ENCODE results near the gene MGAT2. TPM values are rescaled to one million over a fixed set of nuclear protein-coding genes. Genes with fewer than 3 reads are reported as not detected.
"Not testable (repeated sequence)": the region's sequence is repeated elsewhere in the genome, so short reads cannot be mapped to it uniquely, and the experiment has no call there.

Gene MGAT2
- total RNA-seq, 1 donor from 2014 or later = 46.6 TPM

DNA sequence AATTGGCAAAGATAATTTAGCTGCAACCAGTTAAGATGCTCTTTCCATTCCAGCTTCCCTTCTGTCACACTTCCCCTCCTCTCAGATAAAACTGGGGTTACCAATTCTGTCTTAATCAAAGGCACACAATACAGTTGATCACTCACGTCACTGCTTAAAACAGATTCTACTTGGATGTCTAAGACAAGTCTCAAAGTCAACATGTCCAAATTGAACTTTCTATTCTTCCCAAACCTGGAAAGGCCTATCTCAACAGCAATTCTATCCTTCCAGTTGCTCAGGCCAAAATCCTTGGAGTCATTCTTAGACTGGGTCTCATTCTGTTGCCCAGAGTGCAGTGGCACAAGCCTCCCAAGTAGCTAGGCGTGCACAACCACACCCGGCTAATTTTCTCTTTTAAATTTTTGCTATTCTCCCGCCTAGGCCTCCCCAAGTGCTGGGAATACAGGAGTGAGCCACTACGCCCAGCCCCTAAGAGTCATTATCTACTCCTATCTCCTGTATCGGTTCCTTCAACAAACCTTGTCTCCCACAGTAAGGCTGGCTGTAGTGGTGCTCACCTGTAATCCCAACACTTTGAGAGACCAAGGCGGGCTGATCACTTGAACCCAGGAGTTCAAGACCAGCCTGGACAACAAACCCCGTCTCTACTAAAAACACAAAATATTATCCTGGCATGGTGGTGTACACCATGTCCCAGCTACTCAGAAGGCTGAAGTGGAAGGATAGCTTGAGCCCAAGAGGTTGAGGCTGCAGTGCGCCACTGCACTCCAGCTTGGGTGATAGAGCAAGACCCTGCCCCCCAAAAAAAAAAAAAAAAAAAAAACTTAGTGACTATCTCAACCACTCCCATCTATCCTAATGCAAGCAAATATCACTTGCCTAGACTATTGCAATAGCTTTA lies 39.1 kb upstream of the MGAT2 start:
- TF ChIP-seq, protein P1, sequence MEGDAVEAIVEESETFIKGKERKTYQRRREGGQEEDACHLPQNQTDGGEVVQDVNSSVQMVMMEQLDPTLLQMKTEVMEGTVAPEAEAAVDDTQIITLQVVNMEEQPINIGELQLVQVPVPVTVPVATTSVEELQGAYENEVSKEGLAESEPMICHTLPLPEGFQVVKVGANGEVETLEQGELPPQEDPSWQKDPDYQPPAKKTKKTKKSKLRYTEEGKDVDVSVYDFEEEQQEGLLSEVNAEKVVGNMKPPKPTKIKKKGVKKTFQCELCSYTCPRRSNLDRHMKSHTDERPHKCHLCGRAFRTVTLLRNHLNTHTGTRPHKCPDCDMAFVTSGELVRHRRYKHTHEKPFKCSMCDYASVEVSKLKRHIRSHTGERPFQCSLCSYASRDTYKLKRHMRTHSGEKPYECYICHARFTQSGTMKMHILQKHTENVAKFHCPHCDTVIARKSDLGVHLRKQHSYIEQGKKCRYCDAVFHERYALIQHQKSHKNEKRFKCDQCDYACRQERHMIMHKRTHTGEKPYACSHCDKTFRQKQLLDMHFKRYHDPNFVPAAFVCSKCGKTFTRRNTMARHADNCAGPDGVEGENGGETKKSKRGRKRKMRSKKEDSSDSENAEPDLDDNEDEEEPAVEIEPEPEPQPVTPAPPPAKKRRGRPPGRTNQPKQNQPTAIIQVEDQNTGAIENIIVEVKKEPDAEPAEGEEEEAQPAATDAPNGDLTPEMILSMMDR (IDR thresholded peaks at IDR 0.05) = no peak
- Mint-ChIP-seq H3K27me3 (ENCODE audit: unreplicated experiment) (no peaks in the 10 kb centered on the region), H3K4me1 (ENCODE audit: unreplicated experiment) (peaks cover 33% of the 10 kb centered on the region), H3K4me3 (ENCODE audit: unreplicated experiment) (no peak overlapping the region), H3K9me3 (ENCODE audit: unreplicated experiment) (no peaks in the 10 kb centered on the region), H3K27ac (ENCODE audit: unreplicated experiment) (no peak overlapping the region), H3K36me3 (ENCODE audit: unreplicated experiment) (peaks cover 37% of the 10 kb centered on the region)
- DNase-seq (ENCODE audit: extremely low spot score, unreplicated experiment) = peak; percentile 48

DNA sequence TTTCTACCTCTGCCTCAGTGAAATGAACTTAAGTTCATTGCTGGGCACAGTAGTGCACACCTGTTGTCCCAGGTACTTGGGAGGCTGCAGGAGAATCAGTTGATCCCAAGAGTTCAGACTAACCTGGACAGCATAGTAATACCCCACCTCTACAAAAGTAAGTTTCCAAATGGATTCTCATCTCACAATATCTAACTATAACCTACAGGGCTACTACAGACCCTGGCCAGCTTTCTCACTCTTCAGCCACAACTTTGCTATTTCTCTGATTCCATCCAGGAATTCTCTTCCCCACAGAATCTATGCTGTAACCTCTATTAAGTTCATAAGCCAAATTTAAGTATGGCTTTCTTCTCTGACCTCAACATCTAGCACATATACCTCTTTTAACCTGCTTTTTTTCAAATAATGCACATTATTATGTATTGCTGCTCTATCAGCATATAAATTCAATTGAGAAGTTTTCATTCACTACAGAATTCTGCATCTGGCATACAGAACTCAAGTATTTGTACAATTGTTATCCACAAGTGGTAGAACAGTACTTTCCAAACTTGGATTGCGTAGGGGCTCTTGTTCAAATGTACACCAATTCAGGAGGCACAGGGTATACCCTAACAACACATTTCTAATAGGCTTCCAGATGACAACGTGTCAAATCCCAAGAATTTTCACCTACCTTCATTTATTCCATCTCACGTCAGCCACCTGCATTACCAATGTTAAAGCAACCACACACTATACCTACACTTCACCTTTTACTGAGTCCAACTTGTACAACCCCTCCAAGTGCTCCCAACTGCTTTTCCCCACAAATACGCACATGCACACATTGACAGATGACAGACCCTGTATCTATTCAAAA lies 38.3 kb upstream of the MGAT2 start:
- peaks cover 37% of the 10 kb centered on the region for H3K4me1 Mint-ChIP-seq (ENCODE audit: unreplicated experiment)
- no peak for DNase-seq (ENCODE audit: extremely low spot score, unreplicated experiment)
- no peak overlapping the region for H3K4me3 Mint-ChIP-seq (ENCODE audit: unreplicated experiment)
- no peaks in the 10 kb centered on the region for H3K9me3 Mint-ChIP-seq (ENCODE audit: unreplicated experiment)
- TF ChIP-seq, protein P1 (IDR thresholded peaks at IDR 0.05) = no peak
- H3K27ac Mint-ChIP-seq (ENCODE audit: unreplicated experiment) = peak overlapping the region; percentile 53
- peaks cover 37% of the 10 kb centered on the region for H3K36me3 Mint-ChIP-seq (ENCODE audit: unreplicated experiment)
- no peaks in the 10 kb centered on the region for H3K27me3 Mint-ChIP-seq (ENCODE audit: unreplicated experiment)

DNA sequence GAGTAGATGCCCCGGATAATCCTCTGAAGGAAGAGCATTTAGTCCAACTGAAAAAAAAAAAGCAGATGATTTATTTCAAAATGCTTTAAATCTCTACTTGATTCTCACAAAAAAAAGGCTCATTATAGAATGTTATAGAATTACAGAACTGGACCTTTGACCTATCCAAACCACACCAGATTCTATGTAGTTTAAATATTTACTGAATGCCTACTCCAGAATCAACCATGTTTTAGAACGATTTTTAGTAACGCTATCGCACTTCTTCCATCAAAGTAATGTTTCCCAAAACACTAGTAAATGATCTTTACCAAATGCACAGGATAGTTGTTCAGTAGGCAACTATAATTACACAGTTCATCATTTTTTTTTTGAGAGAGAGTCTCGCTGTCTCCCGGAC lies 37.0 kb upstream of the MGAT2 start:
- Mint-ChIP-seq H3K9me3 (ENCODE audit: unreplicated experiment) (no peaks in the 10 kb centered on the region), H3K4me1 (ENCODE audit: unreplicated experiment) (peaks cover 37% of the 10 kb centered on the region), H3K27ac (ENCODE audit: unreplicated experiment) (peak overlapping the region; percentile 34), H3K36me3 (ENCODE audit: unreplicated experiment) (peaks cover 32% of the 10 kb centered on the region), H3K27me3 (ENCODE audit: unreplicated experiment) (no peaks in the 10 kb centered on the region), H3K4me3 (ENCODE audit: unreplicated experiment) (peak overlapping the region; percentile 55)
- TF ChIP-seq, protein P1 (IDR thresholded peaks at IDR 0.05) = no peak
- DNase-seq (ENCODE audit: extremely low spot score, unreplicated experiment) = no peak

DNA sequence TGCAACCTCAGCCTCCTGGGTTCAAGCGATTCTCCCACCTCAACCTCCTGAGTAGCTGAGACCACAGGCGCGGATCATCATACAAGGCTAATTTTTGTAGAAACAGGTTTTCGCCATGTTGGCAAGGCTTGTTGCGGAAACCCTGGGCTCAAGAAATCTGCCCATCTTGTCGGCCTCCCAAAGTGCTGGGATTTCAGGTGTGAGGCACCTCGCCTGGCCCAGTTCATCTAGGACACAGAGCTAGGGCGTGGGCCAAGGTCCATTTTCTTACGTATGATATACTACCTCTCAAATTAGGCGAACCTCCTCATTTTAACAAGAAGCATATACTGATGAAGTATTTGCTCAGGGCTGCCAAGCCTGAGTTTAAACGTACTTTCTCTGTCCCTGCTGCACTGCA lies 36.5 kb upstream of the MGAT2 start:
- Mint-ChIP-seq H3K9me3 (ENCODE audit: unreplicated experiment) (no peaks in the 10 kb centered on the region), H3K27ac (ENCODE audit: unreplicated experiment) (peak overlapping the region; percentile 99), H3K27me3 (ENCODE audit: unreplicated experiment) (no peaks in the 10 kb centered on the region), H3K36me3 (ENCODE audit: unreplicated experiment) (peaks cover 32% of the 10 kb centered on the region), H3K4me3 (ENCODE audit: unreplicated experiment) (peak overlapping the region; percentile 92), H3K4me1 (ENCODE audit: unreplicated experiment) (peaks cover 37% of the 10 kb centered on the region)
- DNase-seq (ENCODE audit: extremely low spot score, unreplicated experiment) = peak; percentile 21
- TF ChIP-seq, protein P1 (IDR thresholded peaks at IDR 0.05) = no peak

DNA sequence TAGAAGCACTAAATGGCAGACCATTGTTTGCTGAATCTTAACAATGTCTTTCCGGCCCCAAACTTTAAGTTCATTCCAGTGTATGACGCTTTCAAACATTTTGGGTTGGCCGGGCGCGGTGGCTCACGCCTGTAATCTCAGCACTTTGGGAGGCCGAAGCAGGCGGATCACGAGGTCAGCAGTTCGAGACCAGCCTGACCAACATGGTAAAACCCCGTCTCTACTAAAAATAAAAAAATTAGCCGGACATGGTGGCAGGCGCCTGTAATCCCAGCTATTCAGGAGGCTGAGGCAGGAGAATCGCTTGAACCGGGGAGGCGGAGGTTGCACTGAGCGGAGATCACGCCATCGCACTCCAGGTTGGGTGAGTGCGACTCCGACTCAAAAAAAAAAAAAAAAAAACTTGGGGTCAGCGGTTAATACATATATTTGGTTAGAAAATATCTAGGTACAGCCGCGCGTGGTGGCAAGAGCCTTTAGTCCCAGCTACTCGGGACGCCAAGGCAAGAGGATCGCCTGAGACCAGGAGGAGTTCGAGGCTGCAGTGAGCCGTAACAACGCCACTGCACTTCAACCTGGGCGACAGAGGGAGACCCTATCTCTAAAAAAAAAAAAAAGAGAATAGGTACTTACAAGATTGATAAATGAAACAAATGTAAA lies 35.5 kb upstream of the MGAT2 start:
- H3K9me3 Mint-ChIP-seq (ENCODE audit: unreplicated experiment) = not testable (repeated sequence)

More for the DNA sequence above, 35.5 kb upstream of the MGAT2 start:
- Mint-ChIP-seq H3K4me3 (ENCODE audit: unreplicated experiment) (peak overlapping the region; percentile 92), H3K4me1 (ENCODE audit: unreplicated experiment) (peaks cover 36% of the 10 kb centered on the region), H3K27ac (ENCODE audit: unreplicated experiment) (peak overlapping the region; percentile 99), H3K36me3 (ENCODE audit: unreplicated experiment) (peaks cover 30% of the 10 kb centered on the region)
- DNase-seq (ENCODE audit: extremely low spot score, unreplicated experiment) = peak; percentile 59
- H3K27me3 Mint-ChIP-seq (ENCODE audit: unreplicated experiment) = not testable (repeated sequence)
